Tibial nerve (tissue), 4 donors: ENCODE measurements around the gene ATG9B. TPM values are rescaled to one million over a fixed set of nuclear protein-coding genes. Genes with fewer than 3 reads are reported as not detected.

Experiments used
- DNase-seq, 2 donors: peaks; one replicate each; pipeline ENCODE4 v3.0.0-alpha.2; 2019; ENCODE audit warnings: low spot score in 2 of 2
- H3K27ac ChIP-seq, 4 donors: fragments of 200-600 bp; sonication (generic) in 3 of 4; one replicate each; pipeline ENCODE4 v1.5.1; 2017 to 2019; ENCODE audit warnings: mild to moderate bottlenecking in 1 of 4
- H3K27me3 ChIP-seq, 2 donors: fragments of 200-600 bp; sonication (generic) in 1 of 2; one replicate each; pipeline versions ENCODE4 v1.5.1 to v1.6.0; 2017 to 2019
- H3K36me3 ChIP-seq, 3 donors: fragments of 200-600 bp; sonication (generic); one replicate each; pipeline ENCODE4 v1.5.1; 2018 to 2019
- H3K4me1 ChIP-seq, 4 donors: fragments of 200-600 bp; sonication (generic) in 3 of 4; one replicate each; pipeline ENCODE4 v1.5.1; 2017 to 2019
- H3K4me3 ChIP-seq, 4 donors: fragments of 200-600 bp; sonication (generic) in 3 of 4; one replicate each; pipeline ENCODE4 v1.5.1; 2017 to 2019; ENCODE audit warnings: mild to moderate bottlenecking in 1 of 4, moderate library complexity in 1 of 4
- H3K9me3 ChIP-seq, 4 donors: fragments of 200-600 bp; sonication (generic) in 3 of 4; one replicate each; pipeline ENCODE4 v1.5.1; 2017 to 2019
- EP300 ChIP-seq, 2 donors: sonication (generic); formaldehyde crosslinking; IDR thresholded peaks; one replicate each; pipeline ENCODE4 v1.6.1; 2017; ENCODE audit warnings: antibody characterized with exemption in 2 of 2, mild to moderate bottlenecking in 1 of 2
- POLR2A ChIP-seq, 2 donors: fragments of 450-650 bp; IDR thresholded peaks; one replicate each; pipeline ENCODE4 v1.6.1; 2017; ENCODE audit warnings: antibody characterized with exemption in 2 of 2, mild to moderate bottlenecking in 2 of 2, moderate library complexity in 2 of 2
- WGBS, 2 donors: methylation state at CpG; one replicate each; pipeline ENCODE4 v1.1.5; 2018; 5-methylcytosine and 5-hydroxymethylcytosine counted together
- total RNA-seq, 4 donors: library from RNA; depleted of rRNA; stranded (reverse); fragments of >200 nt; gene quantifications; one replicate each; pipeline ENCODE4 v1.1.0, GENCODE V29; 2016
- TF ChIP-seq, protein P1 (sequence below), 5 experiments: fragments of 200-600 bp in 3 of 5; fragments of 450-650 bp in 2 of 5; sonication (generic) in 3 of 5; IDR thresholded peaks; one replicate each; pipeline ENCODE4 v1.5.1; 2016 to 2019; ENCODE audit warnings: antibody characterized with exemption in 5 of 5, mild to moderate bottlenecking in 3 of 5, moderate library complexity in 2 of 5

Gene ATG9B
- total RNA-seq, 4 donors from 2014 or later, result not detected

DNA sequence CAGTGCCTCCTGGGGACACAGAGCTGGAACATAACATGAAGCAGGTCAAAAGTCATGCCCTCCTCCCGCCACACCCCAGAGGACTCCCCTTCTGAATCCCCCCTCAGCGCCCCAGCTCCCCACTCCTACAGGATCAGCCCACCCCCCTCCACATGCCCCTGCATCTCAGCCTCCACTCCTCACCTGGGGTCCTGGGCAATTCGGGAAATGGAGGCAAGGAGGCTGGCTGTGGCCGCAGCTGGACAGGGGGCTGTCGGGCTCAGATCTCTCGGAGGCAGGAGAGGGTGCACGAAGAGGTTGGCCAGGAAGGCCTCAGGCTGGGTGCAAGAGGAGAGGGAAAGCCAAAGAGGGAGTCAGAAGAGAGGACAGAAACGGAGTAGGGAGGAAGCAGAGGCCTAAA lies 7.8 kb downstream of the ATG9B start:
- no peak overlapping the region for H3K27ac ChIP-seq
- 87 to 90% methylated on average over 8 of the region's 8 CpGs for WGBS, 2 donors
- H3K27me3 ChIP-seq, result peaks cover 2 to 86% of the 10 kb centered on the region in 2 donors
- no peak for DNase-seq
- TF ChIP-seq POLR2A (IDR thresholded peaks at IDR 0.05), result no peak
- TF ChIP-seq EP300 (IDR thresholded peaks at IDR 0.05), result no peak
- TF ChIP-seq, protein P1, sequence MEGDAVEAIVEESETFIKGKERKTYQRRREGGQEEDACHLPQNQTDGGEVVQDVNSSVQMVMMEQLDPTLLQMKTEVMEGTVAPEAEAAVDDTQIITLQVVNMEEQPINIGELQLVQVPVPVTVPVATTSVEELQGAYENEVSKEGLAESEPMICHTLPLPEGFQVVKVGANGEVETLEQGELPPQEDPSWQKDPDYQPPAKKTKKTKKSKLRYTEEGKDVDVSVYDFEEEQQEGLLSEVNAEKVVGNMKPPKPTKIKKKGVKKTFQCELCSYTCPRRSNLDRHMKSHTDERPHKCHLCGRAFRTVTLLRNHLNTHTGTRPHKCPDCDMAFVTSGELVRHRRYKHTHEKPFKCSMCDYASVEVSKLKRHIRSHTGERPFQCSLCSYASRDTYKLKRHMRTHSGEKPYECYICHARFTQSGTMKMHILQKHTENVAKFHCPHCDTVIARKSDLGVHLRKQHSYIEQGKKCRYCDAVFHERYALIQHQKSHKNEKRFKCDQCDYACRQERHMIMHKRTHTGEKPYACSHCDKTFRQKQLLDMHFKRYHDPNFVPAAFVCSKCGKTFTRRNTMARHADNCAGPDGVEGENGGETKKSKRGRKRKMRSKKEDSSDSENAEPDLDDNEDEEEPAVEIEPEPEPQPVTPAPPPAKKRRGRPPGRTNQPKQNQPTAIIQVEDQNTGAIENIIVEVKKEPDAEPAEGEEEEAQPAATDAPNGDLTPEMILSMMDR (IDR thresholded peaks at IDR 0.05), result no peak
- H3K4me1 ChIP-seq, result peaks cover 0 to 36% (median 25%) of the 10 kb centered on the region in 4 donors
- no peaks in the 10 kb centered on the region for H3K9me3 ChIP-seq
- H3K36me3 ChIP-seq, result no peaks in the 10 kb centered on the region
- no peak overlapping the region for H3K4me3 ChIP-seq

DNA sequence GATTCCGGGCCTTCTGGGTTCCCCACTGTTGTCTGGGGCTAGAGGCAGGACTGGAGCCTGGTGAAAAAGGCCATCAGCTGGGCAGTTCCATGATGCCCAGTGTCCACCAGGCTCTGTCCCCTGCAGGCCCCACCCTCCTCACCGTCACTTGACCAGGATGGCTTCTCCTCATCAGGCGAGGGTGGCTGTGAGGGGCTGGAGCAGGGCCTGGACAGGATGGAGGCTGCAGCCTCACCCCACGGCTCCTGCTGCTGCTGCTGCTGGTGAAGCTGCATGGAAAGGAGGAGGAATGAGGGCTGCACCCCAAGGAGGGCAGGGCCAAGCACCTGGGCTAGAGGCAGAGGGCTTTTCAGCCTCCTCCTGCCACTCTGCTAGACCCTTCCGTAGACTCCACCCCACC lies 8.3 kb downstream of the ATG9B start:
- Histone ChIP-seq H3K4me1 (peaks cover 0 to 36% (median 25%) of the 10 kb centered on the region in 4 donors), H3K27me3 (peaks cover 2 to 82% of the 10 kb centered on the region in 2 donors), H3K27ac (no peak overlapping the region), H3K36me3 (no peaks in the 10 kb centered on the region), H3K9me3 (no peaks in the 10 kb centered on the region), H3K4me3 (no peak overlapping the region)
- DNase-seq, result no peak
- TF ChIP-seq EP300 (IDR thresholded peaks at IDR 0.05) (no peak), POLR2A (IDR thresholded peaks at IDR 0.05) (no peak)
- TF ChIP-seq, protein P1 (IDR thresholded peaks at IDR 0.05), result no peak
- 93 to 95% methylated on average over 5 of the region's 5 CpGs for WGBS, 2 donors

DNA sequence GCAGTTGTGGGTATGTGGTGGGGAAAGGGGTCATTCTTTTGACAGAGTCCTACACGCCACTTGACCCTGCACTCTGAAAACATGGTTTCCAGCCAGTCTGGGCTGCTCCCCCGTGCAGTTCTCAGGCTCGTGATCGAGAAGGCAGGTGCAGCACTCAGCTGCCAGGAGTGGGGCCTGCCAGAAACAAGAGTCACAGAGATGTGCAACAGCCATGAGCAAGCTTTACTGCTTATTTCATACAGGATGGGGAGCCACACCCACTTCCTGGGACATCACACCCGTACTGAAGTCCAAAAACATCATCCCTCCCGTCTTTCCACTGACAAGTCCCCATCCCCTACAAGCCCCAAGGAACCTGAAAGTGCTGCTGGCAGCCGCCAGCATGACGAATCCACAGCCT lies 9.3 kb downstream of the ATG9B start:
- TF ChIP-seq EP300 (IDR thresholded peaks at IDR 0.05), result no peak
- TF ChIP-seq POLR2A (IDR thresholded peaks at IDR 0.05), result no peak
- TF ChIP-seq, protein P1 (IDR thresholded peaks at IDR 0.05), result no peak
- DNase-seq, result no peak
- peaks cover 2 to 82% of the 10 kb centered on the region in 2 donors for H3K27me3 ChIP-seq
- no peak overlapping the region for H3K27ac ChIP-seq
- no peak overlapping the region for H3K4me3 ChIP-seq
- WGBS, 2 donors, result 80 to 87% methylated on average over 8 of the region's 8 CpGs
- H3K9me3 ChIP-seq, result no peaks in the 10 kb centered on the region
- peaks cover 0 to 44% (median 25%) of the 10 kb centered on the region in 4 donors for H3K4me1 ChIP-seq
- no peaks in the 10 kb centered on the region for H3K36me3 ChIP-seq

DNA sequence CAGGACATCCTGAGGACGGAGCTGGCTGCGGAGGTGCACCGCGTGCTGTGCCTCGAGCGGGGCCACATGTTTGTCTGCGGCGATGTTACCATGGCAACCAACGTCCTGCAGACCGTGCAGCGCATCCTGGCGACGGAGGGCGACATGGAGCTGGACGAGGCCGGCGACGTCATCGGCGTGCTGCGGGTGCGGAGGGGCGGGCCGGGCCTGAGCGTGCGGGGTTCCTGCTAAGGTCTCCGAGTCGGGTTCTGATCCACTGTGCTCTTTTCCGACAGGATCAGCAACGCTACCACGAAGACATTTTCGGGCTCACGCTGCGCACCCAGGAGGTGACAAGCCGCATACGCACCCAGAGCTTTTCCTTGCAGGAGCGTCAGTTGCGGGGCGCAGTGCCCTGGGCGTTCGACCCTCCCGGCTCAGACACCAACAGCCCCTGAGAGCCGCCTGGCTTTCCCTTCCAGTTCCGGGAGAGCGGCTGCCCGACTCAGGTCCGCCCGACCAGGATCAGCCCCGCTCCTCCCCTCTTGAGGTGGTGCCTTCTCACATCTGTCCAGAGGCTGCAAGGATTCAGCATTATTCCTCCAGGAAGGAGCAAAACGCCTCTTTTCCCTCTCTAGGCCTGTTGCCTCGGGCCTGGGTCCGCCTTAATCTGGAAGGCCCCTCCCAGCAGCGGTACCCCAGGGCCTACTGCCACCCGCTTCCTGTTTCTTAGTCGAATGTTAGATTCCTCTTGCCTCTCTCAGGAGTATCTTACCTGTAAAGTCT lies 10.4 kb downstream of the ATG9B start:
- Histone ChIP-seq H3K9me3 (no peaks in the 10 kb centered on the region), H3K27ac (peak overlapping the region in 1 of 4 donors; percentile 45), H3K4me1 (peaks cover 0 to 44% (median 21%) of the 10 kb centered on the region in 4 donors), H3K4me3 (peak overlapping the region in 3 of 4 donors; percentile 22 to 41 (median 33)), H3K36me3 (no peaks in the 10 kb centered on the region), H3K27me3 (peaks cover 2 to 82% of the 10 kb centered on the region in 2 donors)
- WGBS, 2 donors, result 18 to 21% methylated on average over 21 to 44 of the region's 55 CpGs
- peak; percentile 21 to 48 for DNase-seq
- TF ChIP-seq POLR2A (IDR thresholded peaks at IDR 0.05), result no peak
- TF ChIP-seq, protein P1 (IDR thresholded peaks at IDR 0.05), result peak in 2 of 5 experiments; percentile 6 to 9
- TF ChIP-seq EP300 (IDR thresholded peaks at IDR 0.05), result no peak

DNA sequence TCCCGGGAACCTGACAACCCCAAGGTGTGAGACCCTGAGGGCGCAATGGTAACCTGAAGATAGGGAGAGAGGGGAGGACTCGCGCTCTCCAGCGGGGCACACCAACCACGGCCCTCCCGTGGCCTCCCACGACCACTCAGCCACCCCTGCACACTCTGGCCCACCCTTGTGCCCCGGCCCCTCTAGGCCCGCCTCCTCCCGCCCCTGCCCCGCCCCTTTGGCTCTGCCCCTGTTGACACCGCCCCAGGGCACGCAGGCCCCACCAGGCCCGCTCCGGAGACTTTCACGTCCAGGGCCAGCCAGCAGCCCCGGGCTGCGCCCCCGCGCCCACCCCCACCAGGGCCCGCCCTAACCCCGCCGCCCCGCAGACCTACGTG lies 10.9 kb downstream of the ATG9B start:
- Histone ChIP-seq H3K4me3 (peak overlapping the region in 3 of 4 donors; percentile 22 to 41 (median 33)), H3K9me3 (no peaks in the 10 kb centered on the region), H3K27ac (no peak overlapping the region), H3K27me3 (peaks cover 2 to 83% of the 10 kb centered on the region in 2 donors), H3K4me1 (peaks cover 0 to 43% (median 19%) of the 10 kb centered on the region in 4 donors), H3K36me3 (no peaks in the 10 kb centered on the region)
- TF ChIP-seq EP300 (IDR thresholded peaks at IDR 0.05) (no peak), POLR2A (IDR thresholded peaks at IDR 0.05) (no peak)
- TF ChIP-seq, protein P1 (IDR thresholded peaks at IDR 0.05), result no peak
- DNase-seq, result no peak
- WGBS, 2 donors, result 8 to 30% methylated on average over 5 to 16 of the region's 26 CpGs
